TTC549 (cell line): ENCODE data around the gene DNAH1.

Experiments used
- FAIRE-seq: peaks from 2 replicates; lab custom pipeline; 2012; peaks lifted over from hg19 to GRCh38; lab: Jason Lieb, UNC

Gene DNAH1

GRCh38 chr3:52291508-52292181 is 24.5 kb upstream of the DNAH1 start:
- FAIRE-seq, result no peak

DNA sequence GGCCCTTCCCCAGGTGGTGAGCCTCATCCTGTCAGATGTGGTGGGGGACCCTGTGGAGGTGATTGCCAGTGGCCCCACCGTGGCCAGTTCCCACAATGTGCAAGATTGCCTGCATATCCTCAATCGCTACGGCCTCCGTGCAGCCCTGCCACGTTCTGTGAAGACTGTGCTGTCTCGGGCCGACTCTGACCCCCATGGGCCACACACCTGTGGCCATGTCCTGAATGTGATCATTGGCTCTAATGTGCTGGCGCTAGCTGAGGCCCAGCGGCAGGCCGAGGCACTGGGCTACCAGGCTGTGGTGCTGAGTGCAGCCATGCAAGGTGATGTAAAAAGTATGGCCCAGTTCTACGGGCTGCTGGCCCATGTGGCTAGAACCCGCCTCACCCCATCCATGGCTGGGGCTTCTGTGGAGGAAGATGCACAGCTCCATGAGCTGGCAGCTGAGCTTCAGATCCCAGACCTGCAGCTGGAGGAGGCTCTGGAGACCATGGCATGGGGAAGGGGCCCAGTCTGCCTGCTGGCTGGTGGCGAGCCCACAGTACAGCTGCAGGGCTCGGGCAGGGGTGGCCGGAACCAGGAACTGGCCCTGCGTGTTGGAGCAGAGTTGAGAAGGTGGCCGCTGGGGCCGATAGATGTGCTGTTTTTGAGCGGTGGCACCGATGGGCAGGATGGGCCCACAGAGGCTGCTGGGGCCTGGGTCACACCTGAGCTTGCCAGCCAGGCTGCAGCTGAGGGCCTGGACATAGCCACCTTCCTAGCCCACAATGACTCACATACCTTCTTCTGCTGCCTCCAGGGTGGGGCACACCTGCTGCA is 23.7 kb upstream of the DNAH1 start:
- no peak for FAIRE-seq

GRCh38 chr3:52293491-52294319 is 22.4 kb upstream of the DNAH1 start:
- no peak for FAIRE-seq

- FAIRE-seq, result no peak
Observed at GRCh38 chr3:52294320-52295150, 21.6 kb upstream of the DNAH1 start.

DNA sequence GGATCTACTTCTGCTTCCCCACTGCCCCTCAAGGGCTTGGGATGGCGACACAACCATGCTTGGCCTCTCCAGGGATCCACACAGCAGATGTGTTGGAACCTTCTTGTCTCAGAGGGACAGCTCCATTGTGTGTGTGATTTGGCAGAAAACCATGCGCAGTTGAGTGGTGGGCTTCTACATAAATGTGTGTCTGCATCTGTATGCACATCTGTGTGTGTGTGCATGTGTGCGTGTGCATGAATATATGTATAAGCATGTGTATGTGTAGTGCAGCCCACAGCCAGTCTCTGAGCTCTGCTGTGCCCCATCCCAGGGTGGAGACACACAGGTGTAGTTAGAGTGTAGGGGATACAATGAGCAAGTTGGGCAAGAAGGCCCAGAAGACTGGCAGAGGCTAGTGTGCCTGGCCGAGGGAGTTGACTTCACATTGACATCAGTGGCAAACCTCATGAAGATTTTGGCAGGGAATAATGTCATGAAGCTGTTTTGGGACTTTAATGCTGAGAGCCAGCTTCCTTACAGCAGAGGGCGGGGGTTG is 20.4 kb upstream of the DNAH1 start:
- no peak for FAIRE-seq

GRCh38 chr3:52297242-52298148 is 18.6 kb upstream of the DNAH1 start:
- no peak for FAIRE-seq

- no peak for FAIRE-seq
Observed at GRCh38 chr3:52298149-52299098, 17.7 kb upstream of the DNAH1 start.

DNA sequence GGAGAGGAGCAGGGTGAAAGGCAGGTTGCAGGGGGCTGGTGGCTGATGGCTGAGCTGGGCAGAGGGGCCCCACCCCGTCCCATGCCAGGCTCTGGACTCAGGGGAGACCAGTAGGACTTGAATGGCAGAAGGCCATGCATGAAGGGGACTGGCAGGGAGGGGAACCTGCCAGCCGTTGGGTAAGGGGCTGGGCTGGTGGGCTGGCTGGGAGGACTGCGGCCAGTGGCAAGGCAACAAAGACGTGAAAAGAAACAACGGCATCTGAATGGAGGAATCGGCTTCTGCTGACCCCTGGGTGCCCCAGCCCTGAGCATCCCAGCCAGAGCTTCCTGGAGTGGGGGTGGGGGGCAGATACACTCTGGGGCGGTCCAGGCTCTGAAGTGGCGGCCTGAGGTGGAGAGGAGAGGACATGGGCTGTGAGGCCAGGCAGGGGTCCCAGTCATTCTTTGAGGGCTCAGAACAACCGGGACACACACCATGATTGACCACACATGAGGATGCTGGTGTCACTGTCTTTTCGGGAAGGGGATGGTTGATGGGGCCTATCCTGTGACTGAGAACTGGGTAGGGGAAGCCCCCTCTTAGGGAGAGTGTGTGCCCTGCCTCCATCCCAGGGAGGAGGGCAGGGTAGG is 16.8 kb upstream of the DNAH1 start:
- no peak for FAIRE-seq

- FAIRE-seq, result no peak
Observed at GRCh38 chr3:52299879-52300611, 16.1 kb upstream of the DNAH1 start.

- no peak for FAIRE-seq
Observed at GRCh38 chr3:52302426-52303145, 13.5 kb upstream of the DNAH1 start.

DNA sequence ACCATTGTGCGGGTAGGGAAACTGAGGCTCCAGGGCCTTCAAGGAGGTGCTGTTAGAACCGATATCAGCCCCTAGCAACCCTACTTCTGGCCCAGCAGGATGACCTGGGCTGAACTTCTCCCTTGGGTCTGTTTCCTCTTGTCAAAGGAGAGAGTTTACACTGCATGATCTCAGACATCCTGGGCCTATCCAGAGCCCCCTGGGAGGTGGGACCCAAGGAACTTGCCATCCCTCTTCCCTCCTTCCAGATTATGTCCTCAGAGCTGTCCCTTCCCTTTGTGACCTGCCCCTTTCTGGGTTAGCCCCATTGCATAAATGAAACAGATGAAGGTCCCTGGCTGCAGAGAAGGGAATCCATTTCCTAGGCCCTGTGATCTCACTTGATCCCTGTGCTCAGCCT is 12.3 kb upstream of the DNAH1 start:
- FAIRE-seq, result no peak

DNA sequence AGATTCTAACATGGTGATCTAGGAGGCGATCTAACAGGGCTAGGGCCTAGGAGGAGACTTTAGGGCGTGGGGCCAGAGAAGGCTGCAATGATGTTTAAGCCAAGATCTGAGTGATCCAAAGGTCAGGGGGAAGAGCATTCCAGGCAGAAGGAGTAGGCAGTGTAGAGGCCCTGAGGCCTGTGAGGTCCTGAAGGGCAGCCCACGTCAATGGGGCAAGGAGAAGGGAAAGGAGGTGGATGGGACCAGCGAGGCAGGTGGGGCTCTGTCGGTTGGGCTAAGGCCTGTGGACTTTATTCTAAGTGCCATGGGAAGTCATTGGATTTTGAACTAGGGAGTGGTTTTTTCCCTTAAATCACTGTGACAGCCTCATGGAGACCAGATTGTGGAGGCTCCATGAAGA is 10.2 kb upstream of the DNAH1 start:
- FAIRE-seq, result no peak

- FAIRE-seq, result no peak
Observed at GRCh38 chr3:52306978-52307377, 9.1 kb upstream of the DNAH1 start.

DNA sequence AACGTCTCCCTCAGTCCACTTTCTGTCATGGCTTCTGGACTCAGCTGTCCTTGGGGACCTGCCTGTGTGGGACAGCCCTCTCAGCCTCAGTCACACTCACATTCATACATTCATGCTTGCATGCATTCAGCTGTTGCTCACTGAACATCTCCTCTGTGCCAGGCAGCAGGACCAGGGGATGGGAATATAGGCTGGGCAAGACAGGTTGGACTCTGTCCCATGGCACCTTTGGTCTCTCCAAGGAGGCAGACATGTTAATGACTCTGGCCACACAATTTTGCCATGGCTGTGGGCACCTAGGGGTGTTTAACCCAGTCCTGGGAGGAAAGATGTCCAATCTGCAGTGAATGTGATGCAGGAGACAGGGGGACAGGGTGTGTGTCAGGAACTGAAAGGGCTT is 7.8 kb upstream of the DNAH1 start:
- FAIRE-seq, result no peak

DNA sequence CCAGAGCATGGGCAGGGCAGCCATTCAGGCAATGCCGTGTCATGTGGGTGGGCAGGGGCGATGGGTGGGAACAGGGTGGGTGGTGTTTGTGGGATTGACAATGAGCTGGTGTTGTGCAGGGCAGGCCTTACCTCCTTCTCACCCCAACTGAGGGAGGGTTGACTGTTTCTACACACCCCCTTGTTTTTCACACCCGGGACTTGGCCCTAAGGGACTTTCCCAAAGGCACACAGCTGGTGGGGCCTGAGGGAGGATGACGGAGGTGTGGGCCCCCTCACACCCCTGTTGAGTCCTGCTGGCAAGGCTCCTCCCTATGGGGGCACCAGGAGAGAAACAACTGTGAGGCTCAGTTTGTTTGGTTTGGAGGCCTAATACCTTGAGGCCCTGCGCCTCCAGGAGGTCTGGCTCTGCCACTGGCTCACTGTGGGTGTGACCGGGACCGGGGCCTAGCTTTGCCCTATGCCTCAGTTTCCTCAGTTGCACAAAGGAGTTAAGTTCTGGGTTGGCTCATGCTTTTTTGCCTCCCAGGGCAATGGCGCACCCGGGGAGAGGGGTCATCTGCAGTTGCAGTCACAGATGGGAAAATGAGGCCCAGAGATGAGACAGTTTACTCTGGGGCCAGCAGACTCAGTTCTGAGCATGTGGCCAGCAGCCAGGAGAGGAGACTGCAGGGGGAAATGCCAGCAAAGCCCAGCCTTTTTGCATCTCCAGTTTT is 5.1 kb upstream of the DNAH1 start:
- FAIRE-seq, result no peak

DNA sequence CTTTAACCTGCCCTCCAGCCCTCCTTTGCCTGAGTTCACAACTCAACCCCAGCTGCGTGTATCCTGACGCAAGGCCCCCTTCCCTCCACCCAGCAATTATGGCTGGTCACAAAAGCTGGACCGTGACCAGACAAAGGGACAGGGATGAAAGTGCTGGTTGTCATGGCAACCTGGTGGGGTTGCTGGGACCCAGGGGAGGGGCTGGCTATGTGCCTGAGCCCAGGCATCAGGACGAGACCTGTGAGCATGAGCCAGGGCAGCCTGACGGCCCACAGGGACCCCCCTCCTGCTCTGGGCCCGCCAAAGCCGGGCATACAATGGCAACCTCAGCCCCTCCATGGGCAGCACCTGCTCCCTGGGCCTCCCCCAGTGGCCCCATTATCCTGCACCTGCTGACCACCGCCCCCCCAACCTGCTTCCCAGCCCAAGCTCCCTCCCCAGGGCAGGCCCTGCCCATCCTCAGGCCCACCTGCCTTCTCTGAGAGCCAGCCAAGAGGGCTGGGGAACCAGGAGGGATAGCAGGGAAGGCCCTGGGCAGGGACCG is 4.5 kb upstream of the DNAH1 start:
- no peak for FAIRE-seq
